Lower leg skin (tissue), 4 donors: ENCODE data around the gene DAGLB. TPM values are rescaled to one million over a fixed set of nuclear protein-coding genes. Genes with fewer than 3 reads are reported as not detected.

Experiments
- DNase-seq, 2 donors: peaks; one replicate each; pipeline ENCODE4 v3.0.0-alpha.2; 2019; ENCODE audit warnings: low spot score in 2 of 2
- H3K4me3 ChIP-seq: fragments of 200-600 bp; sonication (generic); 2 replicates; pipeline ENCODE4 v1.5.1; 2017; ENCODE audit warnings: mild to moderate bottlenecking, low read depth; ENCODE audit not compliant: poor library complexity, severe bottlenecking
- POLR2A ChIP-seq, 2 donors: fragments of 450-650 bp; IDR thresholded peaks; one replicate each; pipeline ENCODE4 v1.6.1; 2016 to 2017; ENCODE audit warnings: antibody characterized with exemption in 2 of 2, mild to moderate bottlenecking in 1 of 2, moderate library complexity in 1 of 2
- WGBS, 2 donors: methylation state at CpG; one replicate each; pipeline ENCODE4 v1.1.5; 2018; 5-methylcytosine and 5-hydroxymethylcytosine counted together
- intact Hi-C: fragments of 100-400 bp; cut with DNase I; formaldehyde crosslinking; loops from one replicate; pipeline ENCODE4 v1.15.0; 2023; ENCODE audit warnings: low total_unique reads
- total RNA-seq, 4 donors: library from RNA; depleted of rRNA; stranded (reverse); fragments of >200 nt; gene quantifications; one replicate each; pipeline ENCODE4 v1.1.0, GENCODE V29; 2016
- TF ChIP-seq, protein P1 (sequence below), 3 donors: fragments of 450-650 bp; IDR thresholded peaks; one replicate each; pipeline ENCODE4 v1.5.1; 2016; ENCODE audit warnings: antibody characterized with exemption in 3 of 3, mild to moderate bottlenecking in 3 of 3, moderate library complexity in 2 of 3

The DAGLB gene, protein sequence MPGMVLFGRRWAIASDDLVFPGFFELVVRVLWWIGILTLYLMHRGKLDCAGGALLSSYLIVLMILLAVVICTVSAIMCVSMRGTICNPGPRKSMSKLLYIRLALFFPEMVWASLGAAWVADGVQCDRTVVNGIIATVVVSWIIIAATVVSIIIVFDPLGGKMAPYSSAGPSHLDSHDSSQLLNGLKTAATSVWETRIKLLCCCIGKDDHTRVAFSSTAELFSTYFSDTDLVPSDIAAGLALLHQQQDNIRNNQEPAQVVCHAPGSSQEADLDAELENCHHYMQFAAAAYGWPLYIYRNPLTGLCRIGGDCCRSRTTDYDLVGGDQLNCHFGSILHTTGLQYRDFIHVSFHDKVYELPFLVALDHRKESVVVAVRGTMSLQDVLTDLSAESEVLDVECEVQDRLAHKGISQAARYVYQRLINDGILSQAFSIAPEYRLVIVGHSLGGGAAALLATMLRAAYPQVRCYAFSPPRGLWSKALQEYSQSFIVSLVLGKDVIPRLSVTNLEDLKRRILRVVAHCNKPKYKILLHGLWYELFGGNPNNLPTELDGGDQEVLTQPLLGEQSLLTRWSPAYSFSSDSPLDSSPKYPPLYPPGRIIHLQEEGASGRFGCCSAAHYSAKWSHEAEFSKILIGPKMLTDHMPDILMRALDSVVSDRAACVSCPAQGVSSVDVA
- 10 to 100 TPM; 26.1 to 35.9 (median 27.5) TPM for total RNA-seq

GRCh38 chr7:6447581-6448199 is at the start of gene DAGLB:
Gene DAGLB (minus strand): TSS chr7:6447954. CDS start chr7:6447842, 112 bp downstream.
- intact Hi-C loops = no loop called here
- WGBS, 2 donors = 0 to 1% methylated on average over 56 to 61 of the region's 61 CpGs
- peak within 1 kb of the TSS; percentile 87 for H3K4me3 ChIP-seq
- peak in 1 of 2 donors; percentile 40 for TF ChIP-seq POLR2A (IDR thresholded peaks at IDR 0.05)
- TF ChIP-seq, protein P1, sequence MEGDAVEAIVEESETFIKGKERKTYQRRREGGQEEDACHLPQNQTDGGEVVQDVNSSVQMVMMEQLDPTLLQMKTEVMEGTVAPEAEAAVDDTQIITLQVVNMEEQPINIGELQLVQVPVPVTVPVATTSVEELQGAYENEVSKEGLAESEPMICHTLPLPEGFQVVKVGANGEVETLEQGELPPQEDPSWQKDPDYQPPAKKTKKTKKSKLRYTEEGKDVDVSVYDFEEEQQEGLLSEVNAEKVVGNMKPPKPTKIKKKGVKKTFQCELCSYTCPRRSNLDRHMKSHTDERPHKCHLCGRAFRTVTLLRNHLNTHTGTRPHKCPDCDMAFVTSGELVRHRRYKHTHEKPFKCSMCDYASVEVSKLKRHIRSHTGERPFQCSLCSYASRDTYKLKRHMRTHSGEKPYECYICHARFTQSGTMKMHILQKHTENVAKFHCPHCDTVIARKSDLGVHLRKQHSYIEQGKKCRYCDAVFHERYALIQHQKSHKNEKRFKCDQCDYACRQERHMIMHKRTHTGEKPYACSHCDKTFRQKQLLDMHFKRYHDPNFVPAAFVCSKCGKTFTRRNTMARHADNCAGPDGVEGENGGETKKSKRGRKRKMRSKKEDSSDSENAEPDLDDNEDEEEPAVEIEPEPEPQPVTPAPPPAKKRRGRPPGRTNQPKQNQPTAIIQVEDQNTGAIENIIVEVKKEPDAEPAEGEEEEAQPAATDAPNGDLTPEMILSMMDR (IDR thresholded peaks at IDR 0.05) = no peak
- peak; percentile 88 to 99 for DNase-seq

- H3K4me3 ChIP-seq = no peak overlapping the region
- no peak for DNase-seq
- intact Hi-C loops = no loop called here
- WGBS, 2 donors = 93% methylated on average over 11 to 14 of the region's 14 CpGs
- TF ChIP-seq POLR2A (IDR thresholded peaks at IDR 0.05) = no peak
- TF ChIP-seq, protein P1 (IDR thresholded peaks at IDR 0.05) = no peak
Observed at GRCh38 chr7:6497637-6497905, 49.8 kb upstream of the DAGLB start.

DNA sequence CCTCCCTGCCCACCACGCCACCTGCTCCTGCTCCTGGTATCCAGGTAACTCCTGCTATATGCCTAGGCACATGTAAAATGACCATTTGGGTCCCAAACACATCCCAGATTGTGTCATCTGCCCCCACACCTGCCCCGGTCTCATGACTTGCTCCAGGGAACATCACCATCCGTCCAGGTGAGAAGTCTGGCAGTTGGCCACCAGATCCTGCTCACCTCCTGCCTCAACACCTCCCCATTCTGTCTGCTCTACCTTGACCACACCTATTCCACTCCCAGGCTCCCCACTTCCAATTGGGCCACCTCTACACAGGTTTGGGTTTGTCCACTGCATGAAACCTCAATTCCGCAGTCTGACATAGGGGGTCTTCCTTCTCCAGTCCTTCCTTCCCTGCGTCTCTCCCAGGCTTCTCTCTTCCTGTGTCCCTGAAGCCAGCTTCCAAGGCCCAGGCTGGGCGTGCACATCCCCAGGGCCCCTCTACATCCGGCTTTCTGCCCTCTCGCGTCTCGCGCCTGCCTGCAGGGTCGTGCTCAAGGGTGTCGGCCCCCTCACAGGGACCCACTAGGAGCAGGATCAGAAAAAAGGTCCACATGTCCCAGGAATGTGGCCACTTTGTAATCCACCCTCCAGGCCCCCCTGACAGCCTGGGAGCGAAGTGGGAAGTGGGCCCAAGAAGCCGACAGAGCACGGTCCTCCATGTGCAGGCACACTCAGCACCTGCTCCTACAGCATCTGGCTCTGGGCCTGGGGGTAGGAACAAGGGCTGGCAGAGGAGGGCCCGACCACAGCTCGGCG is 49.3 kb upstream of the DAGLB start:
- intact Hi-C loops = no loop called here
- 60 to 64% methylated on average over 19 of the region's 19 CpGs for WGBS, 2 donors

DNA sequence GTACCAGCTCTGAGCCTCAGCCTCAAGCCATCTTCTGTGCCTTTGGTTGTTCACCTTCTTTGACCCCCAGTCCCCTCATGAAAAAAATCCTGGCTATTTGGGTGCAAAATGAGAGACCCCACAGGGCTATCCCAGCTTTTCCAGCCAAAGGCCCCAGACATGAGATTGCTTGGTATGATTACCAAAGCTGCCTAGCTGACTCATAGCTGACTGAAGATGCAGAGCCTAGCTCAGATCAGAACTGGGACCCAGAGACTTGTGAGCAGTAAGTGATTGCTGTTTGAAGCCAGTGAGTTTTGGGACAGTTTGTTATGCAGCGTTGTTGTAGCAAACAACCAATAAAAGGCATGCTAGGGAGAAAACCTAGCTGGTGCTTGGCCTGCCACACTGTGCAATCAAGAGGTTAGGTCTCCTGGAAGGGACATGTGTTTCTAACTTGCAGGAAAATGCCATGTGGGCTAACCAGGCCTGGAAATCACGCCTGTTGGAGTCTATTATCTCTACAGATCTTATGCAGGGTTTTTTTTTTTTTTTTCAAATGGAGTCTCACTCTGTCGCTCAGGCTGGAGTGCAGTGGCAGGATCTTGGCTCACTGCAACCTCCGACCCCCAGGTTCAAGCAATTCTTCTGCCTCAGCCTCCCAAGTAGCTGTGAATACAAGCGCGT is 48.0 kb upstream of the DAGLB start:
- intact Hi-C loops = no loop called here
- no peak overlapping the region for H3K4me3 ChIP-seq
- TF ChIP-seq POLR2A (IDR thresholded peaks at IDR 0.05) = no peak
- TF ChIP-seq, protein P1 (IDR thresholded peaks at IDR 0.05) = no peak
- 91% methylated on average over 6 of the region's 6 CpGs for WGBS, 2 donors
- DNase-seq = no peak

More for the DNA sequence above, 49.3 kb upstream of the DAGLB start:
- TF ChIP-seq POLR2A (IDR thresholded peaks at IDR 0.05) = no peak
- TF ChIP-seq, protein P1 (IDR thresholded peaks at IDR 0.05) = no peak
- H3K4me3 ChIP-seq = no peak overlapping the region
- no peak for DNase-seq

DNA sequence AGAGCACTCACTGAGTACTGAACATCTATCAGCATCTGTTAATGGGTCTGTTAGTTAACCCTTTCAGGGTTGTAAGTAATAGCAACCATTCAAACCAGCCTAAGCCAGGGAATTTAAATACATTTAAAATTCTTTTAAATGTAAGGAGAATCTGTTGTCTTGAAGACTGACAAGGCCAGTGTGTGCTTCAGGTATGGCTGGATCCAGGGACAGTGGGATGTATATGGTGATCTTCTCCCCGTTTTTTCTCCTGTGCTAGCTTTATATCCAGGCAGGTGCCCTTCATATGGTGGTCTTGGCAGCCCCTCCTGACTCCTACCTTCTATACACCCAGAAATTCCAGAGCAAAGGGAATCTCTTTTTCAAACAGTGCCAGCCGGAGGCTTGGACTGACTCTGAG is 46.6 kb upstream of the DAGLB start:
- WGBS, 2 donors = 67 to 84% methylated on average over 2 of the region's 2 CpGs
- no peak overlapping the region for H3K4me3 ChIP-seq
- no peak for DNase-seq
- intact Hi-C loops = no loop called here
- TF ChIP-seq, protein P1 (IDR thresholded peaks at IDR 0.05) = no peak
- TF ChIP-seq POLR2A (IDR thresholded peaks at IDR 0.05) = no peak
